ENCODE data around the gene STPG4.

The STPG4 gene

GRCh38 chr2:47086054-47086471, 69.0 kb downstream of the STPG4 start:
- DNase-seq, result no peak

GRCh38 chr2:47083886-47084687, 71.0 kb downstream of the STPG4 start:
- DNase-seq, result no peak

GRCh38 chr2:47083485-47083884, 71.6 kb downstream of the STPG4 start:
- DNase-seq, result no peak

GRCh38 chr2:47083005-47083404, 72.1 kb downstream of the STPG4 start:
- DNase-seq, result no peak

GRCh38 chr2:47080888-47081301, 74.2 kb downstream of the STPG4 start:
- no peak for DNase-seq

- no peak for DNase-seq
Observed at GRCh38 chr2:47079515-47080412, 75.3 kb downstream of the STPG4 start.

- DNase-seq, result no peak
Observed at GRCh38 chr2:47078541-47079482, 76.3 kb downstream of the STPG4 start.

- no peak for DNase-seq
Observed at GRCh38 chr2:47077442-47078117, 77.5 kb downstream of the STPG4 start.

GRCh38 chr2:47076586-47077441, 78.3 kb downstream of the STPG4 start:
- DNase-seq, result no peak

GRCh38 chr2:47076126-47076506, 79.0 kb downstream of the STPG4 start:
- no peak for DNase-seq

GRCh38 chr2:47075361-47076125, 79.6 kb downstream of the STPG4 start:
- no peak for DNase-seq

- DNase-seq, result no peak
Observed at GRCh38 chr2:47074691-47075090, 80.4 kb downstream of the STPG4 start.

GRCh38 chr2:47073641-47074040, 81.5 kb downstream of the STPG4 start:
- no peak for DNase-seq

- no peak for DNase-seq
Observed at GRCh38 chr2:47073217-47073616, 81.9 kb downstream of the STPG4 start.

GRCh38 chr2:47072728-47073191, 82.3 kb downstream of the STPG4 start:
- DNase-seq, result no peak

GRCh38 chr2:47072018-47072691, 83.0 kb downstream of the STPG4 start:
- no peak for DNase-seq

- no peak for DNase-seq
Observed at GRCh38 chr2:47070920-47071824, 83.9 kb downstream of the STPG4 start.

- no peak for DNase-seq
Observed at GRCh38 chr2:47070155-47070919, 84.8 kb downstream of the STPG4 start.

All from stimulated activated naive CD4-positive, alpha-beta T cell treated with Interleukin-2 at 50 U/mL for 16 hours (primary cell).